K562 (cell line): ENCODE results near the gene TUBA1A. TPM values are rescaled to one million over a fixed set of nuclear protein-coding genes. Genes with fewer than 3 reads are reported as not detected.

Source experiments
- ARID1B ChIP-seq: fragments of 450-650 bp; IDR thresholded peaks from 2 replicates; pipeline ENCODE4 v1.6.1; 2016; ENCODE audit warnings: antibody characterized with exemption, mild to moderate bottlenecking, inconsistent platforms
- BRD9 ChIP-seq: fragments of 450-650 bp; IDR thresholded peaks from 2 replicates; pipeline ENCODE4 v1.6.1; 2018; ENCODE audit warnings: low read depth; ENCODE audit not compliant: partially characterized antibody
- CCAR2 ChIP-seq: fragments of 200-400 bp; formaldehyde crosslinking; IDR thresholded peaks from 2 replicates; pipeline ENCODE4 v1.6.1; 2017; ENCODE audit warnings: mild to moderate bottlenecking, low read depth, low read length
- CREM ChIP-seq: IDR thresholded peaks from 2 replicates; pipeline ENCODE4 v1.6.1; 2014; ENCODE audit warnings: antibody characterized with exemption, low read depth
- EP400 ChIP-seq: fragments of 450-650 bp; IDR thresholded peaks from 2 replicates; pipeline ENCODE4 v1.6.1; 2017; ENCODE audit warnings: antibody characterized with exemption, mild to moderate bottlenecking, moderate library complexity
- GABPA ChIP-seq: fragments of 200-800 bp; sonication (Bioruptor generic); conservative IDR thresholded peaks from 2 replicates; pipeline ENCODE4 v1.6.1; 2016; ENCODE audit warnings: low read depth, missing genetic modification characterization, missing compliant biosample characterization
- ILF3 ChIP-seq: fragments of 450-650 bp; IDR thresholded peaks from 2 replicates; pipeline ENCODE4 v1.6.1; 2018; ENCODE audit warnings: antibody characterized with exemption, mild to moderate bottlenecking, moderate library complexity, borderline replicate concordance
- KAT8 ChIP-seq: fragments of 450-650 bp; IDR thresholded peaks from 2 replicates; pipeline ENCODE4 v1.6.1; 2016; ENCODE audit warnings: low read depth, mild to moderate bottlenecking
- KDM4B ChIP-seq, 2 experiments: fragments of 450-650 bp in 1 of 2; sonication (generic) in 1 of 2; IDR thresholded peaks; 2 replicates each; pipeline ENCODE4 v1.6.1; 2016 to 2017; ENCODE audit warnings: borderline replicate concordance in 2 of 2, antibody characterized with exemption in 1 of 2, low read depth in 1 of 2, mild to moderate bottlenecking in 1 of 2
- NR2F6 ChIP-seq: fragments of 450-650 bp; formaldehyde crosslinking; IDR thresholded peaks from 2 replicates; pipeline ENCODE4 v1.4.0; 2020; ENCODE audit warnings: mild to moderate bottlenecking
- NUFIP1 ChIP-seq: fragments of 450-650 bp; IDR thresholded peaks from 2 replicates; pipeline ENCODE4 v1.6.1; 2018; ENCODE audit not compliant: partially characterized antibody
- RFX1 ChIP-seq: fragments of 450-650 bp; IDR thresholded peaks from 2 replicates; pipeline ENCODE4 v1.6.1; 2016; ENCODE audit warnings: mild to moderate bottlenecking, moderate library complexity
- SIN3A ChIP-seq, 2 experiments: fragments of 150-350 bp in 1 of 2; IDR thresholded peaks; 2 replicates each; pipeline ENCODE4 v1.6.1; 2011 to 2016; ENCODE audit warnings: borderline replicate concordance in 2 of 2, low read depth in 2 of 2, low read length in 2 of 2, mild to moderate bottlenecking in 2 of 2, moderate library complexity in 2 of 2; ENCODE audit not compliant: control insufficient read depth in 1 of 2
- SOX6 ChIP-seq: fragments of 450-650 bp; IDR thresholded peaks from 2 replicates; pipeline ENCODE4 v1.6.1; 2014; ENCODE audit warnings: mild to moderate bottlenecking
- TEAD4 ChIP-seq, 2 experiments: sonication (generic) in 1 of 2; formaldehyde crosslinking in 1 of 2; IDR thresholded peaks; 2 replicates each; pipeline versions ENCODE4 v1.6.1 to v1.8.0; 2012 to 2022; ENCODE audit warnings: borderline replicate concordance in 1 of 2, inconsistent platforms in 1 of 2, low read length in 1 of 2, mild to moderate bottlenecking in 1 of 2, missing genetic modification reagents in 1 of 2
- ZBTB1 ChIP-seq: sonication (generic); formaldehyde crosslinking; IDR thresholded peaks from 2 replicates; pipeline ENCODE4 v1.8.1; 2023; ENCODE audit warnings: missing genetic modification reagents, low read depth, mild to moderate bottlenecking, borderline replicate concordance
- ZNF589 ChIP-seq: fragments of 200-800 bp; sonication (Bioruptor generic); IDR thresholded peaks from 2 replicates; pipeline ENCODE4 v1.6.1; 2016; ENCODE audit warnings: low read depth, missing genetic modification characterization, missing compliant biosample characterization
- polyA plus RNA-seq, 8 experiments: library from polyadenylated mRNA; depleted of rRNA in 4 of 8; stranded (reverse) in 5 of 8; unstranded in 3 of 8; fragments of >200 nt; fragmentation: Nextera tagmentation in 2 of 8; fragmentation: Illumina TruSeq in 1 of 8; extraction: Ambion mirVana in 2 of 8; extraction: Trizol in 1 of 8; gene quantifications; 2 replicates each; pipeline versions ENCODE4 v1.2.1 to v1.2.3, GENCODE V29; 2011 to 2014; ENCODE audit warnings: inconsistent platforms in 1 of 8, missing spikeins in 1 of 8
- total RNA-seq, 7 experiments: library from RNA; depleted of rRNA in 6 of 7; stranded (reverse); fragments of >200 nt in 6 of 7; fragmentation: Illumina TruSeq in 2 of 7; extraction: Trizol in 2 of 7; gene quantifications; 2 replicates each; pipeline versions ENCODE4 v1.2.1 to v1.2.3, GENCODE V29; 2011 to 2021; ENCODE audit warnings: low replicate concordance in 1 of 7
- TF ChIP-seq, protein P1 (sequence below): fragments of 250-450 bp; sonication (Bioruptor Pico); IDR thresholded peaks from 2 replicates; pipeline ENCODE4 v1.5.0; 2020; ENCODE audit warnings: mild to moderate bottlenecking, borderline replicate concordance
- TF ChIP-seq, protein P2 (sequence below): fragments of 450-650 bp; formaldehyde crosslinking; IDR thresholded peaks from 2 replicates; pipeline ENCODE4 v1.4.0; 2022; ENCODE audit warnings: missing genetic modification characterization
- TF ChIP-seq, protein P3 (sequence below): fragments of 150-350 bp; IDR thresholded peaks from 2 replicates; pipeline ENCODE4 v1.6.1; 2014; ENCODE audit warnings: low read depth, mild to moderate bottlenecking, low read length, borderline replicate concordance
- TF ChIP-seq, protein P4 (sequence below): fragments of 250-450 bp; sonication (Bioruptor Pico); IDR thresholded peaks from 2 replicates; pipeline ENCODE4 v1.9.0; 2021; ENCODE audit warnings: mild to moderate bottlenecking

TUBA1A gene
- total and polyA plus RNA-seq, 9 of the 15 experiments (the other 6 are each of a cell fraction or from before 2014, with no cell fraction given) = 7.4 to 45.1 (median 11.9) TPM

DNA sequence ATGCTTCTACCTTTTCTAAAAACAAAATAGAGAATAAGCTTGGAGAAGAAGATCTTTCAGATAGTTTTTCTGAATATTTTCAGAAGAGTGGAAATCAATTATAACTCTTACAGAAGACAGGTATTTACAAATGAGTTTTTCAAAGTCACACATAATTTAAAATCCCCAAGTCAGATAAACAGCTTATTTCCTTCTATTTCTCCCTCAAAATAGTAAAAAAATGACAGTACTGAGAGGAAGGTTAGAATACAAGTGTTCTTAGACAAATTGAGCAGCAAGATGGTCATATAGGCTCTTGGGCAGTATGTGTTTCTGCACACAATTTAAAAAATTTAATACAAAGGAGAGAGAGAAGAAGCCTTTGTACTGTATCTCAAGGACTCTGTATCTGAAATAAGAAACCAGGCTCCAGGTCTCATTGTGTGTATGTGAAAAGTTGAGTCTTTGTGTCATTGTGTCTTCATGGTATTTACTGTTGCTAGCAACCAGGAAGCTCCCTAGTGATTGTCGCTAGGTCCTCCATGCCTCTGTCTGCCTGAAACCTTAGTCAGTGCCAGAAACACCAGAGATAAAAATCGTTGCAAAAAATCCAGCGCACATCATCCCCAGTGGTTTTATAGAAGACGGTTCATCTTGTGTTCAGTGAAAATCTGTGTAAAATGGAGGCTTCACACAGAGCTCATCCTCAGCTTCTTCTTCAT is 12.9 kb upstream of the TUBA1A start (continued):
- TF ChIP-seq TEAD4 (IDR thresholded peaks at IDR 0.05; ENCODE audit: low read length) = no peak
- no peak for TF ChIP-seq TEAD4 (CRISPR knock-in tag; IDR thresholded peaks at IDR 0.05; ENCODE audit: borderline replicate concordance)
- no peak for TF ChIP-seq NUFIP1
- no peak for TF ChIP-seq KDM4B (IDR thresholded peaks at IDR 0.05; ENCODE audit: borderline replicate concordance in 2 of 2, low read depth in 1 of 2)
- TF ChIP-seq, protein P1, sequence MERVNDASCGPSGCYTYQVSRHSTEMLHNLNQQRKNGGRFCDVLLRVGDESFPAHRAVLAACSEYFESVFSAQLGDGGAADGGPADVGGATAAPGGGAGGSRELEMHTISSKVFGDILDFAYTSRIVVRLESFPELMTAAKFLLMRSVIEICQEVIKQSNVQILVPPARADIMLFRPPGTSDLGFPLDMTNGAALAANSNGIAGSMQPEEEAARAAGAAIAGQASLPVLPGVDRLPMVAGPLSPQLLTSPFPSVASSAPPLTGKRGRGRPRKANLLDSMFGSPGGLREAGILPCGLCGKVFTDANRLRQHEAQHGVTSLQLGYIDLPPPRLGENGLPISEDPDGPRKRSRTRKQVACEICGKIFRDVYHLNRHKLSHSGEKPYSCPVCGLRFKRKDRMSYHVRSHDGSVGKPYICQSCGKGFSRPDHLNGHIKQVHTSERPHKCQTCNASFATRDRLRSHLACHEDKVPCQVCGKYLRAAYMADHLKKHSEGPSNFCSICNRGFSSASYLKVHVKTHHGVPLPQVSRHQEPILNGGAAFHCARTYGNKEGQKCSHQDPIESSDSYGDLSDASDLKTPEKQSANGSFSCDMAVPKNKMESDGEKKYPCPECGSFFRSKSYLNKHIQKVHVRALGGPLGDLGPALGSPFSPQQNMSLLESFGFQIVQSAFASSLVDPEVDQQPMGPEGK = no peak
- no peak for TF ChIP-seq SIN3A (IDR thresholded peaks at IDR 0.05; ENCODE audit: borderline replicate concordance in 2 of 2, control insufficient read depth in 1 of 2, low read depth in 2 of 2, low read length in 2 of 2)
- peak; percentile 38 for TF ChIP-seq ARID1B
- TF ChIP-seq SOX6 = no peak
- peak; percentile 26; the same call in 1 of the 2 replicates for TF ChIP-seq GABPA
- TF ChIP-seq NR2F6 (CRISPR knock-in tag) = no peak
- TF ChIP-seq KAT8 = no peak
- TF ChIP-seq CREM = no peak
- TF ChIP-seq RFX1 = peak; percentile 88
- TF ChIP-seq ZNF589 (CRISPR knock-in tag) = 0 out of 2 replicates have a peak, but pooled peaks have one; percentile 39
- TF ChIP-seq, protein P2, sequence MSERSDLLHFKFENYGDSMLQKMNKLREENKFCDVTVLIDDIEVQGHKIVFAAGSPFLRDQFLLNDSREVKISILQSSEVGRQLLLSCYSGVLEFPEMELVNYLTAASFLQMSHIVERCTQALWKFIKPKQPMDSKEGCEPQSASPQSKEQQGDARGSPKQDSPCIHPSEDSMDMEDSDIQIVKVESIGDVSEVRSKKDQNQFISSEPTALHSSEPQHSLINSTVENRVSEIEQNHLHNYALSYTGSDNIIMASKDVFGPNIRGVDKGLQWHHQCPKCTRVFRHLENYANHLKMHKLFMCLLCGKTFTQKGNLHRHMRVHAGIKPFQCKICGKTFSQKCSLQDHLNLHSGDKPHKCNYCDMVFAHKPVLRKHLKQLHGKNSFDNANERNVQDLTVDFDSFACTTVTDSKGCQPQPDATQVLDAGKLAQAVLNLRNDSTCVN (CRISPR knock-in tag) = no peak
- TF ChIP-seq ILF3 = no peak
- TF ChIP-seq BRD9 = peak; percentile 7
- TF ChIP-seq, protein P3, sequence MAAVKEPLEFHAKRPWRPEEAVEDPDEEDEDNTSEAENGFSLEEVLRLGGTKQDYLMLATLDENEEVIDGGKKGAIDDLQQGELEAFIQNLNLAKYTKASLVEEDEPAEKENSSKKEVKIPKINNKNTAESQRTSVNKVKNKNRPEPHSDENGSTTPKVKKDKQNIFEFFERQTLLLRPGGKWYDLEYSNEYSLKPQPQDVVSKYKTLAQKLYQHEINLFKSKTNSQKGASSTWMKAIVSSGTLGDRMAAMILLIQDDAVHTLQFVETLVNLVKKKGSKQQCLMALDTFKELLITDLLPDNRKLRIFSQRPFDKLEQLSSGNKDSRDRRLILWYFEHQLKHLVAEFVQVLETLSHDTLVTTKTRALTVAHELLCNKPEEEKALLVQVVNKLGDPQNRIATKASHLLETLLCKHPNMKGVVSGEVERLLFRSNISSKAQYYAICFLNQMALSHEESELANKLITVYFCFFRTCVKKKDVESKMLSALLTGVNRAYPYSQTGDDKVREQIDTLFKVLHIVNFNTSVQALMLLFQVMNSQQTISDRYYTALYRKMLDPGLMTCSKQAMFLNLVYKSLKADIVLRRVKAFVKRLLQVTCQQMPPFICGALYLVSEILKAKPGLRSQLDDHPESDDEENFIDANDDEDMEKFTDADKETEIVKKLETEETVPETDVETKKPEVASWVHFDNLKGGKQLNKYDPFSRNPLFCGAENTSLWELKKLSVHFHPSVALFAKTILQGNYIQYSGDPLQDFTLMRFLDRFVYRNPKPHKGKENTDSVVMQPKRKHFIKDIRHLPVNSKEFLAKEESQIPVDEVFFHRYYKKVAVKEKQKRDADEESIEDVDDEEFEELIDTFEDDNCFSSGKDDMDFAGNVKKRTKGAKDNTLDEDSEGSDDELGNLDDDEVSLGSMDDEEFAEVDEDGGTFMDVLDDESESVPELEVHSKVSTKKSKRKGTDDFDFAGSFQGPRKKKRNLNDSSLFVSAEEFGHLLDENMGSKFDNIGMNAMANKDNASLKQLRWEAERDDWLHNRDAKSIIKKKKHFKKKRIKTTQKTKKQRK = no peak
- TF ChIP-seq, protein P4, sequence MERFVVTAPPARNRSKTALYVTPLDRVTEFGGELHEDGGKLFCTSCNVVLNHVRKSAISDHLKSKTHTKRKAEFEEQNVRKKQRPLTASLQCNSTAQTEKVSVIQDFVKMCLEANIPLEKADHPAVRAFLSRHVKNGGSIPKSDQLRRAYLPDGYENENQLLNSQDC (CRISPR knock-in tag) = no peak
- no peak for TF ChIP-seq CCAR2
- no peak for TF ChIP-seq ZBTB1 (CRISPR knock-in tag)
- TF ChIP-seq EP400 = peak; percentile 22; the same call in 1 of the 2 replicates
